HepG2 (cell line): ENCODE measurements around the gene VEGFB. TPM values are rescaled to one million over a fixed set of nuclear protein-coding genes. Genes with fewer than 3 reads are reported as not detected.

Experiments used
- ARID2 ChIP-seq: sonication (generic); formaldehyde crosslinking; IDR thresholded peaks from 2 replicates; pipeline ENCODE4 v1.8.1; 2022; ENCODE audit warnings: mild to moderate bottlenecking, missing genetic modification reagents, borderline replicate concordance
- ARID4A ChIP-seq: sonication (generic); formaldehyde crosslinking; IDR thresholded peaks from 2 replicates; pipeline ENCODE4 v1.5.0; 2020; ENCODE audit warnings: mild to moderate bottlenecking, missing genetic modification reagents, borderline replicate concordance
- CENPT ChIP-seq: sonication (generic); formaldehyde crosslinking; IDR thresholded peaks from 2 replicates; pipeline ENCODE4 v1.8.0; 2022; ENCODE audit warnings: low read depth, mild to moderate bottlenecking, moderate library complexity, missing genetic modification reagents
- FOSL2 ChIP-seq: sonication (generic); formaldehyde crosslinking; IDR thresholded peaks from 2 replicates; pipeline ENCODE4 v1.4.0; 2020; ENCODE audit warnings: missing genetic modification reagents
- FOXP1 ChIP-seq, 2 experiments: fragments of 450-650 bp in 1 of 2; IDR thresholded peaks; 2 replicates each; pipeline ENCODE4 v1.6.1; 2017 to 2018; ENCODE audit warnings: antibody characterized with exemption in 1 of 2
- IKZF4 ChIP-seq: sonication (generic); formaldehyde crosslinking; IDR thresholded peaks from 2 replicates; pipeline ENCODE4 v1.5.1; 2020; ENCODE audit warnings: borderline replicate concordance, mild to moderate bottlenecking, low read depth, missing genetic modification reagents; ENCODE audit errors: not compliant biosample characterization
- KDM6A ChIP-seq: IDR thresholded peaks from 2 replicates; pipeline ENCODE4 v1.6.1; 2016; ENCODE audit warnings: low read depth
- MEIS2 ChIP-seq: sonication (generic); formaldehyde crosslinking; IDR thresholded peaks from 2 replicates; pipeline ENCODE4 v1.9.0; 2021; ENCODE audit warnings: mild to moderate bottlenecking, missing genetic modification reagents
- MTF1 ChIP-seq: sonication (generic); formaldehyde crosslinking; IDR thresholded peaks from 2 replicates; pipeline ENCODE4 v1.5.0; 2020; ENCODE audit warnings: missing genetic modification reagents
- ONECUT2 ChIP-seq: sonication (generic); formaldehyde crosslinking; IDR thresholded peaks from 2 replicates; pipeline ENCODE4 v1.4.0; 2020; ENCODE audit warnings: missing genetic modification reagents
- SIN3B ChIP-seq: fragments of 150-350 bp; IDR thresholded peaks from 2 replicates; pipeline ENCODE4 v1.6.1; 2014; ENCODE audit warnings: low read length
- SOX5 ChIP-seq: IDR thresholded peaks from 2 replicates; pipeline ENCODE4 v1.6.1; 2016; ENCODE audit warnings: borderline replicate concordance
- SPEN ChIP-seq: sonication (generic); formaldehyde crosslinking; IDR thresholded peaks from 2 replicates; pipeline ENCODE4 v1.5.1; 2020; ENCODE audit warnings: low read depth, mild to moderate bottlenecking, missing genetic modification reagents
- ZMYM3 ChIP-seq: sonication (generic); formaldehyde crosslinking; IDR thresholded peaks from 2 replicates; pipeline ENCODE4 v1.5.1; 2020; ENCODE audit warnings: mild to moderate bottlenecking, missing genetic modification reagents
- ZNF276 ChIP-seq: sonication (generic); formaldehyde crosslinking; IDR thresholded peaks from 2 replicates; pipeline ENCODE4 v1.4.0; 2020; ENCODE audit warnings: mild to moderate bottlenecking, low read depth, missing genetic modification reagents
- ZNF513 ChIP-seq: sonication (generic); formaldehyde crosslinking; conservative IDR thresholded peaks from 2 replicates; pipeline ENCODE4 v1.5.0; 2020; ENCODE audit warnings: missing genetic modification reagents
- ZNF781 ChIP-seq: sonication (generic); formaldehyde crosslinking; IDR thresholded peaks from 2 replicates; pipeline ENCODE4 v1.5.1; 2020; ENCODE audit warnings: borderline replicate concordance, mild to moderate bottlenecking, missing genetic modification reagents; ENCODE audit errors: not compliant biosample characterization
- ZNF782 ChIP-seq: sonication (generic); formaldehyde crosslinking; IDR thresholded peaks from 2 replicates; pipeline ENCODE4 v1.4.0; 2020; ENCODE audit warnings: missing genetic modification reagents, mild to moderate bottlenecking, borderline replicate concordance
- ZNF792 ChIP-seq: IDR thresholded peaks from 2 replicates; pipeline ENCODE4 v1.6.1; 2016
- polyA plus RNA-seq, 8 experiments: library from polyadenylated mRNA; depleted of rRNA in 3 of 8; stranded (reverse) in 7 of 8; unstranded in 1 of 8; fragments of >200 nt; fragmentation: Illumina TruSeq in 4 of 8; extraction: Trizol in 4 of 8; gene quantifications; 2 replicates each; pipeline versions ENCODE4 v1.2.1 to v1.2.3, GENCODE V29; 2011 to 2016; ENCODE audit warnings: low read depth in 4 of 8, missing spikeins in 1 of 8, mixed read lengths in 1 of 8; ENCODE audit not compliant: insufficient read depth in 1 of 8
- total RNA-seq, 5 experiments: library from RNA; depleted of rRNA; stranded (reverse); fragments of >200 nt; fragmentation: Illumina TruSeq; extraction: Trizol; gene quantifications; 2 replicates each; pipeline ENCODE4 v1.2.3, GENCODE V29; 2016; ENCODE audit warnings: low read depth in 1 of 5
- TF ChIP-seq, protein P1 (sequence below): sonication (generic); formaldehyde crosslinking; IDR thresholded peaks from 2 replicates; pipeline ENCODE4 v1.8.1; 2023; ENCODE audit warnings: mild to moderate bottlenecking, missing genetic modification reagents, borderline replicate concordance
- TF ChIP-seq, protein P2 (sequence below): sonication (generic); formaldehyde crosslinking; IDR thresholded peaks from 2 replicates; pipeline ENCODE4 v1.4.0; 2020; ENCODE audit warnings: missing genetic modification reagents, low read depth, mild to moderate bottlenecking, borderline replicate concordance

Gene VEGFB
- total and polyA plus RNA-seq, 2 of the 13 experiments (the other 11 are each of a cell fraction or from before 2014, with no cell fraction given): 9.0 to 11.3 TPM

DNA sequence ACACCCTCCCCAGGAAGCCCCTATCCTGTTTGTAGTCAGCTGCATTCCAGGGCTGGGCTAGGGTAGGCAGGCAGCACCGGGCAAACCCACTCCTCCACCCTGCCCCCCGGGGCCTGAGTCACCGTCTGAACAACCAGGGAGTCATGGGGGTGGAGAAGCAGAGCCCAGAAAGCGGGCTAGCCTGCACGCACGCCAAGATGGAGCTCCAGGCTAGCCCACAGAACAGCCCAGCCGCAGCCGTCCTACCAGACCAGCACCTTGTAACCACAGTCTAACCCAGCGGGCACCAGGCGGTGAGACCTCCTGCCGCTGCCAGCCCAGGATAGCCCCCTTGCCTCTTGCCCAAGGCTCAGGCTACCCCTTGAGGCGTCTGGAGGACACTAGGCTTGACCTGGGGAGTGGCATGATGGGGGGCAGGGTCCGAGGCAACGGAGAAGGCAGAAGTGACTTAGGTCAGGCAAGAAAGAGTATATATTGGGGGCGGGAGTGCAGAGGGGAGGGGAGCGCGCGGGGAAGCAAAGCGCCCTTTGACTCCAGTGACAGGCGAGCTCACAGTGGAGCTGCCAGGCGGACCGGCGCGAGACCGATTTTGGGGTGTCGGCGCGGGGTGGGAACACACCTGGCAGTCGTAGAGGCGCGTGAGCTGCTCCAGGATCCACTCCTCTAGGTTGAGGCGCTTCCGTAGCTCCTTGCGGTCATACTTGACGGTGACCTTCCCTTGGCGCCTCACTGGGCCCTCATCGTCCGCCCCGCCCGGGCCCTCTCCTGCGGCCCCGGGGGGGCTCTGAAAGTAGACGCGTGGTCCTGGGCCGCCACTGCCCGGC, 11.6 kb downstream of the VEGFB start (continued):
- TF ChIP-seq ZNF513 (CRISPR knock-in tag): no peak
- no peak for TF ChIP-seq ZNF781 (CRISPR knock-in tag)
- TF ChIP-seq ZNF792 (CRISPR knock-in tag): no peak
- TF ChIP-seq MTF1 (CRISPR knock-in tag): no peak
- no peak for TF ChIP-seq CENPT
- no peak for TF ChIP-seq IKZF4 (CRISPR knock-in tag)
- no peak for TF ChIP-seq SOX5
- TF ChIP-seq ONECUT2: no peak
- no peak for TF ChIP-seq ARID2 (CRISPR knock-in tag)
- TF ChIP-seq ZNF276 (CRISPR knock-in tag): no peak
- peak; percentile 54; the same call in 1 of the 2 replicates for TF ChIP-seq MEIS2
- no peak for TF ChIP-seq ZNF782 (CRISPR knock-in tag)
- TF ChIP-seq, protein P1, sequence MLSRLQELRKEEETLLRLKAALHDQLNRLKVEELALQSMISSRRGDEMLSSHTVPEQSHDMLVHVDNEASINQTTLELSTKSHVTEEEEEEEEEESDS (CRISPR knock-in tag): no peak
- no peak for TF ChIP-seq KDM6A (CRISPR knock-in tag)
- TF ChIP-seq SPEN: no peak
- no peak for TF ChIP-seq SIN3B
- no peak for TF ChIP-seq ZMYM3
- TF ChIP-seq FOXP1 (IDR thresholded peaks at IDR 0.05): no peak
- no peak for TF ChIP-seq FOXP1 (CRISPR knock-in tag; IDR thresholded peaks at IDR 0.05)
- TF ChIP-seq, protein P2, sequence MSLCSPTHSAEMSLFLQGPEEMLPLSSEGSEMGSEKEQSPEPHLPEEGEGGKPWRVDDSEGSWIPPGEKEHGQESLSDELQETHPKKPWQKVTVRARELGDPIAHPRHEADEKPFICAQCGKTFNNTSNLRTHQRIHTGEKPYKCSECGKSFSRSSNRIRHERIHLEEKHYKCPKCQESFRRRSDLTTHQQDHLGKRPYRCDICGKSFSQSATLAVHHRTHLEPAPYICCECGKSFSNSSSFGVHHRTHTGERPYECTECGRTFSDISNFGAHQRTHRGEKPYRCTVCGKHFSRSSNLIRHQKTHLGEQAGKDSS (CRISPR knock-in tag): peak; percentile 43; the same call in 1 of the 2 replicates
- TF ChIP-seq ARID4A (CRISPR knock-in tag): peak; percentile 55; the same call in 1 of the 2 replicates
- peak; percentile 72 for TF ChIP-seq FOSL2
